Astrocyte (in vitro differentiated cells and primary cell): Measurements from ENCODE around the gene DUSP11. TPM values are rescaled to one million over a fixed set of nuclear protein-coding genes. Genes with fewer than 3 reads are reported as not detected.

ENCODE experiments used
- DNase-seq: peaks from one replicate; pipeline ENCODE4 v3.0.0-alpha.2; 2010; ENCODE audit warnings: low read depth
- FAIRE-seq: peaks from 2 replicates; lab custom pipeline; 2011; peaks lifted over from hg19 to GRCh38; lab: Jason Lieb, UNC
- H2AFZ ChIP-seq: 2 replicates; pipeline ENCODE4 v1.6.0; 2012; ENCODE audit warnings: low read depth, low read length, inconsistent platforms
- H3K27ac ChIP-seq: 2 replicates; pipeline ENCODE4 v1.5.1; 2011; ENCODE audit warnings: low read depth, low read length, inconsistent platforms
- H3K27me3 ChIP-seq: 2 replicates; pipeline ENCODE4 v1.6.0; 2011; ENCODE audit warnings: low read length, inconsistent platforms; ENCODE audit not compliant: insufficient read depth
- H3K36me3 ChIP-seq: 2 replicates; pipeline ENCODE4 v1.5.1; 2011; ENCODE audit warnings: low read length, inconsistent platforms; ENCODE audit not compliant: insufficient read depth
- H3K4me1 ChIP-seq: 2 replicates; pipeline ENCODE4 v1.5.1; 2011; ENCODE audit warnings: low read length, inconsistent platforms; ENCODE audit not compliant: insufficient read depth
- H3K4me2 ChIP-seq: 2 replicates; pipeline ENCODE4 v1.6.0; 2012; ENCODE audit warnings: low read length, inconsistent platforms
- H3K4me3 ChIP-seq: 2 replicates; pipeline ENCODE4 v1.5.1; 2011; ENCODE audit warnings: low read depth, mild to moderate bottlenecking, low read length, inconsistent platforms; ENCODE audit not compliant: insufficient read depth
- H3K79me2 ChIP-seq: 2 replicates; pipeline ENCODE4 v1.6.0; 2012; ENCODE audit warnings: mild to moderate bottlenecking, low read length, inconsistent platforms; ENCODE audit not compliant: insufficient read depth
- H3K9ac ChIP-seq: 2 replicates; pipeline ENCODE4 v1.6.0; 2012; ENCODE audit warnings: mild to moderate bottlenecking, low read length, inconsistent platforms
- H3K9me3 ChIP-seq: 2 replicates; pipeline ENCODE4 v1.5.1; 2012; ENCODE audit warnings: low read depth, mild to moderate bottlenecking, low read length, inconsistent platforms; ENCODE audit not compliant: insufficient read depth
- H4K20me1 ChIP-seq: 2 replicates; pipeline ENCODE4 v1.6.0; 2012; ENCODE audit warnings: low read length, inconsistent platforms; ENCODE audit not compliant: insufficient read depth
- H3K27ac Mint-ChIP-seq: one replicate; pipeline ENCODE4 v1.8.0; 2021; ENCODE audit warnings: mild to moderate bottlenecking, mixed read lengths; ENCODE audit not compliant: unreplicated experiment
- H3K27me3 Mint-ChIP-seq: one replicate; pipeline ENCODE4 v1.8.0; 2021; ENCODE audit warnings: low read depth, mixed read lengths; ENCODE audit not compliant: unreplicated experiment
- H3K36me3 Mint-ChIP-seq: one replicate; pipeline ENCODE4 v1.8.0; 2021; ENCODE audit warnings: low read depth, mixed read lengths; ENCODE audit not compliant: unreplicated experiment
- H3K4me1 Mint-ChIP-seq: one replicate; pipeline ENCODE4 v1.8.0; 2021; ENCODE audit warnings: low read depth, mixed read lengths; ENCODE audit not compliant: unreplicated experiment
- H3K4me3 Mint-ChIP-seq: one replicate; pipeline ENCODE4 v1.8.0; 2021; ENCODE audit warnings: mild to moderate bottlenecking, moderate library complexity, mixed read lengths; ENCODE audit not compliant: unreplicated experiment
- H3K9me3 Mint-ChIP-seq: one replicate; pipeline ENCODE4 v1.8.0; 2021; ENCODE audit warnings: mild to moderate bottlenecking, mixed read lengths; ENCODE audit not compliant: unreplicated experiment
- CTCF ChIP-seq: IDR thresholded peaks from 2 replicates; pipeline ENCODE4 v1.5.1; 2011; ENCODE audit warnings: low read depth, mild to moderate bottlenecking, inconsistent platforms, low read length, moderate library complexity; ENCODE audit not compliant: insufficient read depth
- EZH2 ChIP-seq: IDR thresholded peaks from 2 replicates; pipeline ENCODE4 v1.6.1; 2012; ENCODE audit warnings: mild to moderate bottlenecking, low read length, inconsistent platforms; ENCODE audit not compliant: insufficient read depth
- total RNA-seq: library from RNA; stranded (reverse); gene quantifications from 2 replicates; pipeline ENCODE4 v1.2.1, GENCODE V29; 2021

DUSP11 gene
- total RNA-seq, 1 donor from 2014 or later, result 39.6 TPM

DNA sequence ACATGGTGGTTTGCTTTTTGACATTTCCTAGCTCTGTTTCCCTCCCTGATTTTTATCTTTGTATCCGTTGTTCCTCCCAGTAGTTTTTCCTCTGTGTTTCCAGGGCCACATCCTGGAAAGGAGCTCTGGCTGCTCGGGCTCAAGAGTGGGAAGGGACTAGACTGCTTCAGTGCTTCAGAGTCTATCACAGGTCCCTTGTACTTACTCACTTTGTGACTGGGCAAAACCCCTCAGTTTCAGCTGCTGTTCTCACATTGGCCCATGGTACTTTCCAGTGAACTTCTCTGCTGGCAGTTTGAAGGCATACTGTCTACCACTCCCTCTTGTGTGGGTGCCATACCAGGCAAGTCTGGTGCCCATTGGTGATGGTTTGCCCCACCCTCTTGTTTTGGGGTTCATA, 41.3 kb upstream of the DUSP11 start:
- H3K4me1 ChIP-seq, result no peaks in the 10 kb centered on the region
- no peak overlapping the region for H3K4me2 ChIP-seq
- FAIRE-seq (no peak), DNase-seq (no peak)
- H3K4me3 ChIP-seq, result no peak overlapping the region
- no peaks in the 10 kb centered on the region for H3K79me2 ChIP-seq
- H3K9ac ChIP-seq, result no peak overlapping the region
- peaks cover 14% of the 10 kb centered on the region for H3K27me3 ChIP-seq
- TF ChIP-seq CTCF, result no peak
- TF ChIP-seq EZH2, result no peak
- no peak overlapping the region for H3K27ac ChIP-seq
- no peaks in the 10 kb centered on the region for H3K9me3 Mint-ChIP-seq
- no peak overlapping the region for H3K4me3 Mint-ChIP-seq
- H3K27ac Mint-ChIP-seq, result no peak overlapping the region
- H4K20me1 ChIP-seq, result no peaks in the 10 kb centered on the region
- H3K4me1 Mint-ChIP-seq, result no peaks in the 10 kb centered on the region
- no peaks in the 10 kb centered on the region for H3K36me3 ChIP-seq
- H3K9me3 ChIP-seq, result no peaks in the 10 kb centered on the region
- H2AFZ ChIP-seq, result no peak overlapping the region
- H3K36me3 Mint-ChIP-seq, result no peaks in the 10 kb centered on the region
- peaks cover 5% of the 10 kb centered on the region for H3K27me3 Mint-ChIP-seq

DNA sequence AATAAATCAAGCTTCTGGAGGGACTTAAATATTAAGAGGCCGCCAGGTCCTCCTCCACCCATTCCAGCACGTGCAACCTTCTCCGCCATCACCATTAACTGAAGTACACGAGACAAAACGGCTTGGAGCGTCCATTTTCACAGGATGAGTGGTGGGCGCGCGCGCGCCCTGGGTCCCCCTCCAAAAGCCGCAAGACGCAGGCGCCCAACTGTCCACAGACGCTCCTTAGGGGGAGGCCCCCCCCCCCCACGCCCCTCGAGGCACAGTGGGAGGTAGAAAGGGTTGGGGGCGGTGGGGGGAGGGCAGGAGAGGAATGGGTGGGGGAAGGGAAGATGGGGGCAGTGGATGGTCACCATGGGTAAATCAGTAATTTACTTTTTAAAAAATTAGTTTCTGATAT, 38.4 kb upstream of the DUSP11 start:
- no peak overlapping the region for H3K4me3 ChIP-seq
- DNase-seq (no peak), FAIRE-seq (no peak)
- no peak overlapping the region for H3K9ac ChIP-seq
- H3K27me3 Mint-ChIP-seq, result peaks cover 31% of the 10 kb centered on the region
- H3K9me3 ChIP-seq, result no peaks in the 10 kb centered on the region
- no peaks in the 10 kb centered on the region for H3K4me1 ChIP-seq
- H3K4me2 ChIP-seq, result no peak overlapping the region
- no peak overlapping the region for H3K27ac ChIP-seq
- no peak overlapping the region for H3K27ac Mint-ChIP-seq
- H3K36me3 ChIP-seq, result no peaks in the 10 kb centered on the region
- peaks cover 2% of the 10 kb centered on the region for H3K36me3 Mint-ChIP-seq
- no peaks in the 10 kb centered on the region for H3K9me3 Mint-ChIP-seq
- H3K27me3 ChIP-seq, result peaks cover 35% of the 10 kb centered on the region
- no peak overlapping the region for H3K4me3 Mint-ChIP-seq
- H2AFZ ChIP-seq, result no peak overlapping the region
- H4K20me1 ChIP-seq, result no peaks in the 10 kb centered on the region
- H3K79me2 ChIP-seq, result no peaks in the 10 kb centered on the region
- no peaks in the 10 kb centered on the region for H3K4me1 Mint-ChIP-seq
- TF ChIP-seq CTCF (no peak), EZH2 (no peak)

DNA sequence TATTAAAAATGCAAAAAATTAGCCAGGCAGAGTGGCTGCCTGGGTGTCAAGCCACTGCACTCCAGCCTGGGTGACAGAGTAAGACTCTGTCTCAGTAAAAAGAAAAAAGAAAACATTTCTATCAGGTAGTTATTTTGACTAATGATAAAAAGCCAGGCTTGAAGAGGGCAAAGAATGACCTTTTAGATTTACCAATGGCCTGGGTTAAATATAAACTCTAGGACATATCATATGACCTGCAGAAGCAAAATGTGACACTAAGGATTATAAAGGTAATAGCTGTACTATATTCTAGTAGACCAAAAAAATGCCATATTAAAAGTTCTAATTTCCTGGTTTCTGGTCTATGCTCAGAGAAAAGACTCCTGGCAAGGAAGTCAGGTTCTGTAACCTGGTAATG, 32.7 kb upstream of the DUSP11 start:
- H3K27me3 ChIP-seq, result peaks cover 27% of the 10 kb centered on the region
- no peak overlapping the region for H3K9ac ChIP-seq
- Mint-ChIP-seq H3K9me3 (no peaks in the 10 kb centered on the region), H3K27me3 (peaks cover 40% of the 10 kb centered on the region), H3K27ac (no peak overlapping the region), H3K36me3 (peaks cover 2% of the 10 kb centered on the region), H3K4me1 (no peaks in the 10 kb centered on the region), H3K4me3 (no peak overlapping the region)
- no peak overlapping the region for H3K27ac ChIP-seq
- H4K20me1 ChIP-seq, result no peaks in the 10 kb centered on the region
- no peak overlapping the region for H3K4me2 ChIP-seq
- no peaks in the 10 kb centered on the region for H3K36me3 ChIP-seq
- no peaks in the 10 kb centered on the region for H3K4me1 ChIP-seq
- TF ChIP-seq CTCF (no peak), EZH2 (no peak)
- no peak overlapping the region for H2AFZ ChIP-seq
- FAIRE-seq (no peak), DNase-seq (no peak)
- H3K79me2 ChIP-seq, result no peaks in the 10 kb centered on the region
- no peak overlapping the region for H3K4me3 ChIP-seq
- no peaks in the 10 kb centered on the region for H3K9me3 ChIP-seq
